ENCODE data around the gene PRR29. TPM values are rescaled to one million over a fixed set of nuclear protein-coding genes. Genes with fewer than 3 reads are reported as not detected.

The PRR29 gene
- total RNA-seq, 2 donors from 2014 or later = not detected

DNA sequence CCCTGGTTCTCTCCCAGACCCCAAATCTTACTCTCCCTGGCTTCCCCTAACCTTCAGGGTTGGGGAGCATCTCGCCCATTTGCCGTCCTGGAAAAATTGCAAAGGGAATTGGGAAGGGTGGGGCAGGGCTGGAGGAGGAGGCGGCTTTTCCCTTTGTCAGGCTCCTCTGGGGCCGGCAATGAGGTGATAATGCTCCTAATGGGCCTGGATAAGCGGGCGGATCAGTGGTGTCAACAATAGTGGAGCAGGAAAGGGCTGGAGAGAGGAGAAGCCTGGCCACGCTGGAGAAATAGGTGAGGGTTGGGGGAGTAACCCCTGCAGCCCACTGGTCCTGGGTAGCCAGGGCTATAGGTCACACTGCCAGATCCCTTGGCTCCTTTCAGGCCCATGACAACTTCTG is 37.7 kb upstream of the PRR29 start:
- H3K36me3 ChIP-seq = no peaks in the 10 kb centered on the region
- H3K4me1 ChIP-seq (ENCODE audit: control insufficient read depth in 1 of 2, low read depth in 2 of 2) = peaks cover 0 to 4% of the 10 kb centered on the region in 2 donors
- H3K27me3 ChIP-seq (replicated peaks; ENCODE audit: insufficient read depth) = no peaks in the 10 kb centered on the region
- no peak overlapping the region for H3K27ac ChIP-seq
- no peak for DNase-seq (ENCODE audit: low spot score)
- no peaks in the 10 kb centered on the region for H3K9me3 ChIP-seq
- ATAC-seq (ENCODE audit: insufficient number of reproducible peaks, low FRiP score, low read depth) = no peak
- TF ChIP-seq, protein P1, sequence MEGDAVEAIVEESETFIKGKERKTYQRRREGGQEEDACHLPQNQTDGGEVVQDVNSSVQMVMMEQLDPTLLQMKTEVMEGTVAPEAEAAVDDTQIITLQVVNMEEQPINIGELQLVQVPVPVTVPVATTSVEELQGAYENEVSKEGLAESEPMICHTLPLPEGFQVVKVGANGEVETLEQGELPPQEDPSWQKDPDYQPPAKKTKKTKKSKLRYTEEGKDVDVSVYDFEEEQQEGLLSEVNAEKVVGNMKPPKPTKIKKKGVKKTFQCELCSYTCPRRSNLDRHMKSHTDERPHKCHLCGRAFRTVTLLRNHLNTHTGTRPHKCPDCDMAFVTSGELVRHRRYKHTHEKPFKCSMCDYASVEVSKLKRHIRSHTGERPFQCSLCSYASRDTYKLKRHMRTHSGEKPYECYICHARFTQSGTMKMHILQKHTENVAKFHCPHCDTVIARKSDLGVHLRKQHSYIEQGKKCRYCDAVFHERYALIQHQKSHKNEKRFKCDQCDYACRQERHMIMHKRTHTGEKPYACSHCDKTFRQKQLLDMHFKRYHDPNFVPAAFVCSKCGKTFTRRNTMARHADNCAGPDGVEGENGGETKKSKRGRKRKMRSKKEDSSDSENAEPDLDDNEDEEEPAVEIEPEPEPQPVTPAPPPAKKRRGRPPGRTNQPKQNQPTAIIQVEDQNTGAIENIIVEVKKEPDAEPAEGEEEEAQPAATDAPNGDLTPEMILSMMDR (IDR thresholded peaks at IDR 0.05) = no peak
- no peak overlapping the region for H3K4me3 ChIP-seq

DNA sequence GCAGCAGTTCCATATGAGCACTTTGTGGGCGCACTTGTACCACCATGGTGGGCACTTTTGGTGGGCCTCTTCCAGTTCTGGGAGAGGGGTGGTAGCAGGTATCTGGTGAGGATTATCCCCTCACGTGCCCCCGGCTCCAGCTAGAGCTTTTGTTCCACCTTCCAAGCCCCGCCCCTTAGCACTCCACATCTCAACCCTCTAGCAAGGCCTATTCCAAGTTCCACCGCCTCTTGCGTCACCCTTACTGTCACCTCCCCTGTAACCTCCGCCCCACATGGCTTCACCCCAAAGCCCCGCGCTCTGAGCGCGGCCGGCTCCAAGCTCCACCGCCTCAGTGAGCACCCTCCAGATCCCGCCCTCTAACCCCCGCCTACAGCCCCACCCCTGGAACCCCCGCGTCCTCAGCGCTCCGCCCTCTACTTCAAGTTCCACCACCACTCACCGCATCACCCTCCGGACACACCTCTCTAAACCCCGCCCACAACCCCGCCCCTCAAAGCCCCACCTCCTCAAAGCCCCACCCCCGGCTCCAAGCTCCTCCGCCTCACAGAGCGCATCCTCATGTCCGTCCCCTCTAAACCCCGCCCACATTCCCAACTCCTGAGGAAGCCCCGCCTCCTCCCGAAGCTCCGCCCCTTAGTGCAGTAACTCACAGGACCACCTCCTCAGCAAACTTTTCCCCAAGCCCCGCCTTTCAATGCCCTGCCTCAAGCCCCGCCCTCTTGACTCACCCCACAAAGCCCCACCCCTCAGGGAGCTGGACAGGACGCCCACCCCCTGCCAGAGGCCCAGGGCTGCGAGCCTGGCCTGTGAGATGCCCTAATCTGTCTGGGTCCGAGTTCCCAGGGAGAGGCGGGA is 36.6 kb upstream of the PRR29 start:
- TF ChIP-seq, protein P1 (IDR thresholded peaks at IDR 0.05) = no peak
- no peaks in the 10 kb centered on the region for H3K27me3 ChIP-seq (replicated peaks; ENCODE audit: insufficient read depth)
- ATAC-seq (ENCODE audit: insufficient number of reproducible peaks, low FRiP score, low read depth) = peak; percentile 13
- DNase-seq (ENCODE audit: low spot score) = no peak
- H3K9me3 ChIP-seq = no peaks in the 10 kb centered on the region
- no peaks in the 10 kb centered on the region for H3K36me3 ChIP-seq
- H3K4me3 ChIP-seq = peak overlapping the region; percentile 53
- peaks cover 0 to 4% of the 10 kb centered on the region in 2 donors for H3K4me1 ChIP-seq (ENCODE audit: control insufficient read depth in 1 of 2, low read depth in 2 of 2)
- no peak overlapping the region for H3K27ac ChIP-seq

DNA sequence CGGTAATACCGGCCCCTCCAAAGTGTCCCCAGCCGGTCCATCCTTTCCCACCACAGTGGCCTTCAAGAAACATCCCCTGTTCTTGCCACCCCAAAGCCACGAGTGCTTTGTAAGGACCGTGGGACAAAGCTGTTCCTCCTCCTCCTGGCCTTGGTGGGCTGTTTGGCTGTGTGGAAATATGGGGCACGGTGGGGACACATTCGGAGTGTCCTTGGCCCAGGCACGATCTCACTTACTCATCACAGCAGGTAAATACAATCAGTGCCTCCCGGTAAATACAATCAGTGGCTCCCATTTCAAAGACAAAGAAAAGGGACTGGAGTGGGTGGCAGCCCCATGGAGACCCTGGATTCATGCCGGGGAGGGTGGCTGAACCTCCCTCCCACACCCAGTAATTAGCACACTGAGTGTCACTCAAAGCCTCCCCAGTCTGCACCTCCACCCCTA is 35.8 kb upstream of the PRR29 start:
- H3K4me3 ChIP-seq = no peak overlapping the region
- DNase-seq (ENCODE audit: low spot score) = no peak
- no peak for ATAC-seq (ENCODE audit: insufficient number of reproducible peaks, low FRiP score, low read depth)
- no peaks in the 10 kb centered on the region for H3K9me3 ChIP-seq
- TF ChIP-seq, protein P1 (IDR thresholded peaks at IDR 0.05) = no peak
- no peaks in the 10 kb centered on the region for H3K36me3 ChIP-seq
- H3K27me3 ChIP-seq (replicated peaks; ENCODE audit: insufficient read depth) = no peaks in the 10 kb centered on the region
- H3K27ac ChIP-seq = no peak overlapping the region
- peaks cover 0 to 4% of the 10 kb centered on the region in 2 donors for H3K4me1 ChIP-seq (ENCODE audit: control insufficient read depth in 1 of 2, low read depth in 2 of 2)

DNA sequence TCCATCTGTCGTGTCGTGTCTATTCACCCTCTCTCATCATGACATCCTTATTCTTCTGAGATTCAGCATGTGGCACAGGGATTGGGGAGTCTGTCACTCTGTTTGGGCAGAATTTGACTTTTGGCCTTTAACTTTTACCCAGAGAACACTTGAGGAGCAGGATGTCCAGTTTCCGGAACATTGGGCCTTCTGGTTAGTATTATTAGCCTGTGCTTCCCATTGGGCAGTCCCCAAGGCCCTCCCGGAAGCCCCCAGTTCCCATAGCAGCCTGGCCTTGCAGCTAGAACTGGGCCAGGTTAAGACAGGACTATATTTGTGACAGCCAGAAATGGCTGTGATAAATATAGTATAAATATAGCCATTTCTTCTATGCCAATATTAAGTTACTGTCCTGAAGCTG is 35.0 kb upstream of the PRR29 start:
- H3K36me3 ChIP-seq = no peaks in the 10 kb centered on the region
- no peak for ATAC-seq (ENCODE audit: insufficient number of reproducible peaks, low FRiP score, low read depth)
- no peak for DNase-seq (ENCODE audit: low spot score)
- H3K4me1 ChIP-seq (ENCODE audit: control insufficient read depth in 1 of 2, low read depth in 2 of 2) = peaks cover 0 to 4% of the 10 kb centered on the region in 2 donors
- H3K27ac ChIP-seq = no peak overlapping the region
- H3K9me3 ChIP-seq = no peaks in the 10 kb centered on the region
- TF ChIP-seq, protein P1 (IDR thresholded peaks at IDR 0.05) = no peak
- H3K4me3 ChIP-seq = no peak overlapping the region
- H3K27me3 ChIP-seq (replicated peaks; ENCODE audit: insufficient read depth) = no peaks in the 10 kb centered on the region

DNA sequence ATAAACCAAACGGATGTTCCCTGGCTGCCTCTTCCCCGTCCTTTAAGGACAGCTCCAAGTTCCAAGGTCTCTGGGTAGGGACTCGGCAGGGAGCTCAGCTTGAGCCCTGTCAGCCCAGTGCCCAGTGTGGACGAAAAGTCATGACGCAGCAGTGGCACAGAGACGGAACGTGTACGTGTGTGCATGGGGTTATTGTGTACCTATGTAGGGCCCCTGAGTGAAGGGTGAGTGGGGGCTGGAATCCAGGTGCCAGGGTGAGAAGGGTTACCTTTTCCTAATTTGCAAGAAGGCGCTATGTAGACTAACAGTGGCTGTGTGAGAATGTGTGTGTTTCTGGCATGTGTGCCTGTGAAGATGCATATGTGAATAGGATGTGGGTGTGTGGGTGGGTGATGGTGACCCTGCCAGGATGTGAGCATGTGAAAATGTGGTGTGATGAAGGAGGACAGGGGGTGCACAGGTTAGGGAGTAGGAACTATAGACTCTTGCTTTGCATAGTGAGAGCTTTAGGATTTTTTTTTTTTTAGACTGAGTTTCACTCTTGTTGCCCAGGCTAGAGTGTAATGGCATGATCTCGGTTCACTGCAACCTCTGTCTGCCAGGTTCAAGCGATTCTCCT is 31.4 kb upstream of the PRR29 start:
- no peak for ATAC-seq (ENCODE audit: insufficient number of reproducible peaks, low FRiP score, low read depth)
- H3K4me3 ChIP-seq = no peak overlapping the region
- no peaks in the 10 kb centered on the region for H3K27me3 ChIP-seq (replicated peaks; ENCODE audit: insufficient read depth)
- H3K27ac ChIP-seq = no peak overlapping the region
- DNase-seq (ENCODE audit: low spot score) = no peak
- H3K36me3 ChIP-seq = no peaks in the 10 kb centered on the region
- no peaks in the 10 kb centered on the region for H3K4me1 ChIP-seq (ENCODE audit: control insufficient read depth in 1 of 2, low read depth in 2 of 2)
- TF ChIP-seq, protein P1 (IDR thresholded peaks at IDR 0.05) = no peak
- H3K9me3 ChIP-seq = no peaks in the 10 kb centered on the region

Measured in thoracic aorta (tissue), 2 donors.